Natural killer cell treated with Interleukin-12 subunit alpha and Interleukin-12 subunit beta and Interleukin-15 and Interleukin-18, amount 100 ng/mL, for 72 hours (primary cell): Measurements from ENCODE around the gene SRGAP2C. TPM values are rescaled to one million over a fixed set of nuclear protein-coding genes. Genes with fewer than 3 reads are reported as not detected.
A peak's percentile ranks its signal among the peaks of the same experiment; 100 is the strongest.
"Not testable (repeated sequence)": the region's sequence is repeated elsewhere in the genome, so short reads cannot be mapped to it uniquely, and the experiment has no call there.

ENCODE experiments used
- ATAC-seq, 2 donors: fragments of 150-1000 bp; cut with Tn5 transposase in 1 of 2; sonication (Bioruptor Pico), chemical (Tn5 transposase) in 1 of 2; 2 replicates each; pipeline ENCODE4 v1.10.0; 2021
- DNase-seq: peaks from one replicate; pipeline ENCODE4 v3.0.0; 2022; ENCODE audit warnings: low spot score
- H3K27ac Mint-ChIP-seq, 2 donors: 1 replicate in 1 of 2; 2 replicates in 1 of 2; pipeline ENCODE4 v1.8.0; 2022; ENCODE audit warnings: mixed read lengths in 2 of 2, mild to moderate bottlenecking in 1 of 2, moderate library complexity in 1 of 2
- H3K27me3 Mint-ChIP-seq, 2 donors: 1 replicate in 1 of 2; 2 replicates in 1 of 2; pipeline ENCODE4 v1.8.0; 2022; ENCODE audit warnings: mixed read lengths in 2 of 2
- H3K36me3 Mint-ChIP-seq: one replicate; pipeline ENCODE4 v1.8.0; 2022; ENCODE audit warnings: mixed read lengths
- H3K4me1 Mint-ChIP-seq, 2 donors: 1 replicate in 1 of 2; 2 replicates in 1 of 2; pipeline ENCODE4 v1.8.0; 2022; ENCODE audit warnings: low read depth in 2 of 2, mixed read lengths in 2 of 2, mild to moderate bottlenecking in 1 of 2
- H3K4me3 Mint-ChIP-seq: one replicate; pipeline ENCODE4 v1.8.0; 2022; ENCODE audit warnings: mixed read lengths
- H3K9me3 Mint-ChIP-seq: 2 replicates; pipeline ENCODE4 v1.8.0; 2022; ENCODE audit warnings: mixed read lengths
- total RNA-seq, 2 donors: library from RNA; stranded (reverse); gene quantifications; one replicate each; pipeline ENCODE4 v1.2.3, GENCODE V29; 2022

SRGAP2C gene
- total RNA-seq, 2 donors from 2014 or later: 39.3 to 74.3 TPM

DNA sequence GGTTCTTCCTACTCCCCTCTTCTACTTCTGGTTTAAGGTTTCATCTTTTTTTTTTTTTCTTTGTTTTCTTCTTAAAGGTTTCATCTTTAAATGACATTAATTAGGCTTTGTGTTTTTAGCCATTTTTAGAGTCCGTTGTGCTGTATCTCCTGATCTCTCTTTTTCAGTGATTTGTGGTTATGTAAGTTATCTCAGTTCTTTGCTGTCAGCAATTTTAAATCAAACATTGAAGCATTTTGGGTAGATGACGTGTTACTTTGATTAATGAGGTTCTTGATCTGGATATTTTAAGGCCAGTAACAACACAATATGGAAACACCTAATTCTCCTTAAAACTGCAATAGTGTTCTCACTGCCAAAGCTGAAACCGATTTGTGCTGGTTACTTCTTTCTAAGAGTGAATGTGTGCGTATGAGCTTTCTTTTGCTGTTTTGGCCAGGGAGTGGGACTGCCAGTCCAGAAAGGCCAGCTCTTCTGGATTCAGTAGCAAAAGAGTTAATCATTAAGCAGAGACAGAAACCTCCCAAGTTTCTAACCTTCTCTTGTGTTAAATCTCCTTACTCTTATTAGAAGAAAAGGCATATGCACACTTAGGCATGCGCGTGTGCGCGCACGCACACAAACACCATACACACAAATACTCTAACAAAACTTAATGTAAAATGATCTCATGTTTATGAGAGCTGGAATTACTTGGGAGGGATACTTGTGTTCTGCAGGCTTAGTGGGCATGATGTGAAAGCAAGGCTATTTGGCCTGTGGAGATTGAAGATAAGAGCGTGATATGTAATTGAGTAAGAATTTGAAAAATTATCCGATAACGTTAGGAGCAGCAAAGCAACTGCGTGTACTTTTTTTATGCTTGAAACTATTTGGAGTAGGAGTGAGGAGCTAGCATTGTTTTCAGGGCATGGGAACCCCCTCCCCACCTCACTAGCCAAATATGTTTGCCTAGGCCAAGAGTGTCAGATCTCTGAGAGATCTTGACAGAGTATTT lies 16.5 kb downstream of the SRGAP2C start:
- H3K9me3 Mint-ChIP-seq, H3K4me1 Mint-ChIP-seq, DNase-seq, H3K36me3 Mint-ChIP-seq, H3K27me3 Mint-ChIP-seq, H3K4me3 Mint-ChIP-seq, ATAC-seq, H3K27ac Mint-ChIP-seq: not testable (repeated sequence)

GRCh38 chr1:121202986-121203385 lies 18.2 kb downstream of the SRGAP2C start:
- not testable (repeated sequence) for DNase-seq, H3K4me1 Mint-ChIP-seq

GRCh38 chr1:121205786-121206711 lies 21.3 kb downstream of the SRGAP2C start:
- not testable (repeated sequence) for ATAC-seq, H3K9me3 Mint-ChIP-seq, H3K27me3 Mint-ChIP-seq, H3K4me3 Mint-ChIP-seq, H3K36me3 Mint-ChIP-seq, H3K4me1 Mint-ChIP-seq, H3K27ac Mint-ChIP-seq, DNase-seq

More at GRCh38 chr1:121202986-121203385, 18.2 kb downstream of the SRGAP2C start:
- not testable (repeated sequence) for H3K9me3 Mint-ChIP-seq, ATAC-seq, H3K27ac Mint-ChIP-seq, H3K36me3 Mint-ChIP-seq, H3K27me3 Mint-ChIP-seq, H3K4me3 Mint-ChIP-seq

GRCh38 chr1:121207328-121207727 lies 22.6 kb downstream of the SRGAP2C start:
- H3K4me3 Mint-ChIP-seq, H3K27me3 Mint-ChIP-seq: not testable (repeated sequence)

DNA sequence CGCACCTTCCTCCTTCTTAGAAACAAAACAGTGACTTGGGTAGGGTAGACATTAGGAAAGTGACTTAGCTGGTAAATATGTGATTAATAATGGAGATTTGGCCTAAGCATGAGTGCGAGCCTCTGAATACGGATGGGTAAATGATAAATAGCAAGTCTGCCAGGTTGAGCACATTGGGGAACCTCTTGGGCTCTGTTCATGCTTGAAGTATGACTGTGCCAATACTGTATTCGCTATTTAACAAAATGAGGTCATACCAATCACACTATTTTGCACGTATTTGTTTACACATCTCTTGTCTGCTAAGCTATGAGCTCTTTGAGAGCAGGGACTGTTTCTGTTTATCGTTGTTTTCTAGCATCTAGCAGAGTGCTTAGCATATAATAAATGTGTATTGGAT lies 23.6 kb downstream of the SRGAP2C start:
- not testable (repeated sequence) for H3K4me3 Mint-ChIP-seq, ATAC-seq, H3K27ac Mint-ChIP-seq, H3K4me1 Mint-ChIP-seq, H3K36me3 Mint-ChIP-seq, DNase-seq, H3K27me3 Mint-ChIP-seq, H3K9me3 Mint-ChIP-seq

More at GRCh38 chr1:121207328-121207727, 22.6 kb downstream of the SRGAP2C start:
- DNase-seq, H3K9me3 Mint-ChIP-seq, H3K27ac Mint-ChIP-seq, H3K36me3 Mint-ChIP-seq, H3K4me1 Mint-ChIP-seq, ATAC-seq: not testable (repeated sequence)

DNA sequence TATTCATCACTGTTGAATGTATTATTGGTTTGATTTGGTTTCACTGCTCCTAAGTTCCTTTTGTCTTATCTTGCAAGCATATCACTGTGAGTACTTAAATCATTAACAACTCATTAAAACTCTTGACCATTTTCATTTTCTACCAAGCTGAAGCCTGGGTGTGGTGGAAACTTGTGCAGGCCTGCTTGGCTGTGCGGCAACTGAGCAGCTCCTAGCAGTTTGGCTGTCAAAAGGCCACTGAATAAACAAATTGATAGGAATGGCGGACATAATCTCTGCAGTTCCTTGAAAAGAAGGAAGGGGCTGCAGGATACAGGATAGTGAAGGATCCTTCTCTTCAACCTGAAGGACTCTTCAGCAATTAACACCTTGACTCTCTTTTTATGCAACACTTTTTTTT lies 26.0 kb downstream of the SRGAP2C start:
- ATAC-seq, H3K4me3 Mint-ChIP-seq, DNase-seq, H3K36me3 Mint-ChIP-seq, H3K9me3 Mint-ChIP-seq, H3K27me3 Mint-ChIP-seq, H3K4me1 Mint-ChIP-seq, H3K27ac Mint-ChIP-seq: not testable (repeated sequence)

DNA sequence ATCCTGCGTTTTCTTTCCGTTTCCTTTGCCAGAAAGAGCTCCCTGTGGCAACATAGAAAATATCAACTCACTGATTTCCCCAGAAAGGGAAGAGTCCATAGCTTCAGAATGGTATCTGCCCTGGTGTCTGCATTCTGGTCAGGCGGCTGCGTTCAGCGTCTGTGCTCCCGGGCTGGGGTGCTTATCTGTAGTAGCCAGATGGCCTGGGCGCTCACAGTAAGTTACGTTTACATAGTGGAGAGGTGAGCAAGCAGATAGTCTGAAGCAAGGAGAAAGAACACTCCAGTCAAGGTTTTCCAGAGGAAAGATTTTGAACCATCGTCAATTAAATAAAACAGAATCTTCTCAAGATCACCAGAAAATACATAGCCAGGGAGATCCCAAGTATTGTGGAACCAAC lies 28.7 kb downstream of the SRGAP2C start:
- not testable (repeated sequence) for H3K27me3 Mint-ChIP-seq, H3K9me3 Mint-ChIP-seq, H3K27ac Mint-ChIP-seq, H3K4me1 Mint-ChIP-seq, DNase-seq, H3K4me3 Mint-ChIP-seq, ATAC-seq, H3K36me3 Mint-ChIP-seq

DNA sequence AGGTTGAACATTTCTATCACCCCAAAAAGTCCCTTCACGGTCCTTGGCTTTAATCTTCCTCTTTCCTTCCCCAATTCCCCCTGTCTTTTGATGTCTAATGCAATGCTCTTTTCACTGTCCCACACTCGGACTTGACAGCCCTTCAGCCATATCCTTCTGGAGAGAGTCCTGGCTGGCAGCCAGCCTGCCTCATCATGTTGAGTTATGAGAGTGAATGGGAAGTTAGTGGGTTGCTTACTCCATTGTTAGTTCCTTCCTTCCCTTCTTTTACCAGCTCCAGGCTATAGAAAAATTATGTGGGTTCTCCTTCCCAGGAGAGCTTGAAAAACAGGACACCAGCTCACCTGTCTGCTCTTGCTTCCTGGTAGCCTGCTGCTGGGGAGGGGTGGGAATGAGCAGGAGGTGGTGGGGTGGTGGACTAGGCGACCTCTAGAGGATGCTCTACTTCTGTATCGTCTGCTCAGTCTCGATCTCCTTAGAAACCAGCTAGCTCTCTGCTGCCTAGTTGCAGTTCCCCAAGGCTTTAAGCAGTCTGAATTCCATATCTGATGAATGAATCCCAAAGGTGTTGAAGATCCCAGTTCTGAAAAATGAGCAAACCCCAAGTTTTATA lies 29.9 kb downstream of the SRGAP2C start:
- H3K9me3 Mint-ChIP-seq, H3K27me3 Mint-ChIP-seq, H3K27ac Mint-ChIP-seq, DNase-seq, H3K36me3 Mint-ChIP-seq, ATAC-seq, H3K4me3 Mint-ChIP-seq, H3K4me1 Mint-ChIP-seq: not testable (repeated sequence)

DNA sequence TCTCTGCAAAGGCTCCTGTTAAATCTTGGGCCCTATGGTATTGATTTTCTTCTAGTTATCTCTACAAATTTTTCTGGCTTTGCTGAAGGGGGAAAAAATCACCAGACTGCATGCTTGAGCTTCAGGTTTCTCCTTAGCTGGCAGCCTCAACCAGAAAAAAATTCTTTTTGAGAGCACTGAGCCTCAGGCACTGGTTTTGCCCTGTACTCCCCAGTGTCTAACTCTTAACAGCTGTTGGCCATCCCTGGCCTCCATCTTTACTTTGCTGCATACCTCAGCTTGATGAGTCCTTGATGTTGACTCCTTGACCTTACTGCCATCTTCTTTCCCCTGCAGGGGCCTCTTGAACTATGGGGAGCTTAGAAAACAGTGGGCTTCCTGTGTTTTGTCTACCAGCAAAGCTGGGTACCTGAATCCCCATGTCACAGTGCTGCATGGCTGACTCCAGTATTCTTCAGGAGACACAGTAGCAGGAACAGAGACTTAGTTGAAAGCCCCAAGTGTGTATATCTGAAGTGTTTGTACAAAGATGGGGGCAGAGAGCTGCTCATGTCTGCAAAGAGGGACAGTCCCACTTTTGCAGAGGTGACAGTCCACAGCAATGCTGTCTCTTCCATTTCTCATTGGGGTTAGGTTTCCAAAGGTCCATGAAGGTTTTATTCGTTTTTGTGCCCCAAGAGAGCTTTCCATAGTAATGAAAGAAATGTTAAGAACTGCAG lies 31.1 kb downstream of the SRGAP2C start:
- H3K36me3 Mint-ChIP-seq, ATAC-seq, DNase-seq, H3K27me3 Mint-ChIP-seq, H3K9me3 Mint-ChIP-seq, H3K4me1 Mint-ChIP-seq, H3K4me3 Mint-ChIP-seq, H3K27ac Mint-ChIP-seq: not testable (repeated sequence)

GRCh38 chr1:121216676-121217075 lies 31.9 kb downstream of the SRGAP2C start:
- not testable (repeated sequence) for H3K27me3 Mint-ChIP-seq, H3K4me1 Mint-ChIP-seq, H3K27ac Mint-ChIP-seq, H3K4me3 Mint-ChIP-seq, ATAC-seq, H3K9me3 Mint-ChIP-seq, H3K36me3 Mint-ChIP-seq, DNase-seq

- not testable (repeated sequence) for H3K27ac Mint-ChIP-seq, H3K27me3 Mint-ChIP-seq, DNase-seq, H3K36me3 Mint-ChIP-seq, H3K4me1 Mint-ChIP-seq, H3K9me3 Mint-ChIP-seq, H3K4me3 Mint-ChIP-seq
- ATAC-seq: peak; percentile 54 to 74
Observed at GRCh38 chr1:121221770-121222169, 37.0 kb downstream of the SRGAP2C start.

- H3K36me3 Mint-ChIP-seq, H3K27me3 Mint-ChIP-seq, H3K9me3 Mint-ChIP-seq, H3K4me3 Mint-ChIP-seq, DNase-seq, H3K4me1 Mint-ChIP-seq, H3K27ac Mint-ChIP-seq: not testable (repeated sequence)
- ATAC-seq: peak; percentile 95 to 97
Observed at GRCh38 chr1:121224714-121225113, 39.9 kb downstream of the SRGAP2C start.

DNA sequence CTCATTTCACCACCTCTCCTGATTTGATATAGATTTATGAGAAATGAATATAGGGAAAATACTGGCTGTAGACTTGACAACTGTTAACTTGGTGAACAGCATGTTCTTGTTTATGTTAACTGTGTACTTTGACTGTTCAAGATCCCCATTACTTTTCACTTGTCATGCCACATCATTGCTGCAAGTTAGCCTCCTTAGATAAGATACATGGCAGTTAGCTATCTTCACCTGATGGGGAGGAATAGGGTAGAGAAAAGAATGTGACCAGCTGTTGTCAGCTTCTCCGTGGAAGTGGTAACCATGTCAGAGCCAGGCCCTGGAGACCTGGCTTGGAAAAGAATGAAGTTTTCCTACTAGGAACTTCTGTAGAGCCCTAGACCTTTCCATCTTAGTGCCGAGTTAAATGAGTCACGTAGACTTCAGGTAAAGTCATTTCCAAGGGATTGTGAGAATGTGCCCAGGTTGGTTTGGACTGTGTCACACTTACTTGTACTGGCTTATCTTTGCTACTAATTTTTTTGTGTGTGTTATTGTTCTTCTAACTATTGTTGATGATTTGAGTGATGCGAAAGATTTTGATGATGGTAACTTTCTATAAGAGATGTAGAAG lies 41.6 kb downstream of the SRGAP2C start:
- ATAC-seq, H3K4me1 Mint-ChIP-seq, H3K36me3 Mint-ChIP-seq, H3K27me3 Mint-ChIP-seq, H3K9me3 Mint-ChIP-seq, DNase-seq, H3K4me3 Mint-ChIP-seq, H3K27ac Mint-ChIP-seq: not testable (repeated sequence)
